Left lung (tissue), 10 donors: ENCODE measurements around the gene MS4A18. TPM values are rescaled to one million over a fixed set of nuclear protein-coding genes. Genes with fewer than 3 reads are reported as not detected.

Experiments
- ATAC-seq: fragments of 200-7000 bp; cut with Tn5 transposase; one replicate; pipeline ENCODE4 v1.9.1; 2020; ENCODE audit warnings: moderate library complexity
- DNase-seq, 4 donors: peaks; one replicate each; pipeline ENCODE4 v3.0.0-alpha.2; 2013 to 2020
- H3K27ac ChIP-seq, 2 donors: fragments of 200-600 bp; sonication (generic) in 1 of 2; one replicate each; pipeline versions ENCODE4 v1.5.0 to v1.8.0; 2020 to 2021
- H3K27me3 ChIP-seq, 2 donors: fragments of 200-600 bp; sonication (generic) in 1 of 2; one replicate each; pipeline versions ENCODE4 v1.5.0 to v1.8.0; 2020 to 2021
- H3K36me3 ChIP-seq, 2 donors: fragments of 200-600 bp; sonication (generic) in 1 of 2; one replicate each; pipeline versions ENCODE4 v1.5.0 to v1.8.0; 2020 to 2021
- H3K4me1 ChIP-seq, 2 donors: fragments of 200-600 bp; one replicate each; pipeline ENCODE4 v1.8.0; 2021
- H3K4me3 ChIP-seq, 2 donors: fragments of 200-600 bp; sonication (generic) in 1 of 2; one replicate each; pipeline versions ENCODE4 v1.5.0 to v1.8.0; 2020 to 2021; ENCODE audit warnings: mild to moderate bottlenecking in 1 of 2
- H3K9me3 ChIP-seq, 2 donors: fragments of 200-600 bp; sonication (generic) in 1 of 2; one replicate each; pipeline versions ENCODE4 v1.5.0 to v1.8.0; 2020 to 2021
- CTCF ChIP-seq, 2 donors: fragments of 200-600 bp; sonication (generic) in 1 of 2; IDR thresholded peaks; one replicate each; pipeline versions ENCODE4 v1.5.0 to v1.8.0; 2021; ENCODE audit warnings: antibody characterized with exemption in 2 of 2
- intact Hi-C, 2 donors: fragments of 100-400 bp; cut with DNase I; formaldehyde crosslinking; loops; one replicate each; pipeline versions ENCODE4 v1.11.2 to v1.14.2; 2022
- polyA plus RNA-seq, 6 donors: library from polyadenylated mRNA; unstranded; fragments of 120-200 nt; gene quantifications; one replicate each; pipeline ENCODE4 v1.2.1, GENCODE V29; 2013; ENCODE audit not compliant: insufficient read length in 6 of 6
- total RNA-seq, 2 donors: library from RNA; stranded (reverse); fragmentation: NEBNext Ultra II Directional; extraction: Animal tissue kit (Norgen Biotek cat#: 25700); gene quantifications; one replicate each; pipeline ENCODE4 v1.2.1, GENCODE V29; 2021
- donor health status: DM: no; HTN: yes; CAD: no.
- donor health status: DM: no; HTN: no; CAD: no.

MS4A18 gene
- total and polyA plus RNA-seq, 8 donors: not detected

GRCh38 chr11:60775420-60775961, 51.0 kb downstream of the MS4A18 start:
- Histone ChIP-seq H3K9me3 (no peaks in the 10 kb centered on the region), H3K36me3 (no peaks in the 10 kb centered on the region), H3K4me3 (no peak overlapping the region), H3K27me3 (no peaks in the 10 kb centered on the region), H3K4me1 (peaks cover 0 to 8% of the 10 kb centered on the region in 2 donors), H3K27ac (no peak overlapping the region)
- peak in 3 of 4 donors; percentile 73 to 94 (median 86) for DNase-seq
- ATAC-seq: peak; percentile 97
- intact Hi-C loops: no loop called here
- peak; percentile 88 to 94 for TF ChIP-seq CTCF (IDR thresholded peaks at IDR 0.05)

GRCh38 chr11:60776167-60776566, 51.6 kb downstream of the MS4A18 start:
- Histone ChIP-seq H3K27me3 (no peaks in the 10 kb centered on the region), H3K27ac (no peak overlapping the region), H3K4me1 (peaks cover 0 to 8% of the 10 kb centered on the region in 2 donors), H3K4me3 (no peak overlapping the region), H3K36me3 (no peaks in the 10 kb centered on the region), H3K9me3 (no peaks in the 10 kb centered on the region)
- no peak for ATAC-seq
- no peak for DNase-seq
- intact Hi-C loops: no loop called here
- no peak for TF ChIP-seq CTCF (IDR thresholded peaks at IDR 0.05)

- intact Hi-C loops: no loop called here
Measured at GRCh38 chr11:60777106-60777505, 52.6 kb downstream of the MS4A18 start.

GRCh38 chr11:60777572-60777971, 53.1 kb downstream of the MS4A18 start:
- H3K4me3 ChIP-seq: no peak overlapping the region
- peak in 2 of 4 donors; percentile 25 to 30 for DNase-seq
- H3K27me3 ChIP-seq: no peaks in the 10 kb centered on the region
- no peak overlapping the region for H3K27ac ChIP-seq
- intact Hi-C loops: no loop called here
- H3K4me1 ChIP-seq: peaks cover 0 to 8% of the 10 kb centered on the region in 2 donors
- H3K9me3 ChIP-seq: no peaks in the 10 kb centered on the region
- no peaks in the 10 kb centered on the region for H3K36me3 ChIP-seq
- TF ChIP-seq CTCF (IDR thresholded peaks at IDR 0.05): no peak
- no peak for ATAC-seq

More at GRCh38 chr11:60777106-60777505, 52.6 kb downstream of the MS4A18 start:
- H3K36me3 ChIP-seq: no peaks in the 10 kb centered on the region
- TF ChIP-seq CTCF (IDR thresholded peaks at IDR 0.05): no peak
- no peak overlapping the region for H3K4me3 ChIP-seq
- H3K9me3 ChIP-seq: no peaks in the 10 kb centered on the region
- H3K27me3 ChIP-seq: no peaks in the 10 kb centered on the region
- peaks cover 0 to 8% of the 10 kb centered on the region in 2 donors for H3K4me1 ChIP-seq
- ATAC-seq (no peak), DNase-seq (no peak)
- no peak overlapping the region for H3K27ac ChIP-seq

GRCh38 chr11:60780065-60780464, 55.5 kb downstream of the MS4A18 start:
- Histone ChIP-seq H3K9me3 (no peaks in the 10 kb centered on the region), H3K27ac (no peak overlapping the region), H3K4me3 (no peak overlapping the region), H3K4me1 (peaks cover 0 to 8% of the 10 kb centered on the region in 2 donors), H3K36me3 (no peaks in the 10 kb centered on the region), H3K27me3 (no peaks in the 10 kb centered on the region)
- no peak for DNase-seq
- intact Hi-C loops: no loop called here
- TF ChIP-seq CTCF (IDR thresholded peaks at IDR 0.05): no peak
- ATAC-seq: no peak
